PFSK-1 (cell line): ENCODE results near the gene ADM2.

Source experiments
- FOXP2 ChIP-seq: optimal IDR thresholded peaks from 2 replicates; pipeline ENCODE3; 2011; ENCODE audit warnings: borderline replicate concordance, control low read depth, inconsistent platforms; ENCODE audit not compliant: insufficient read depth; ENCODE audit errors: extremely low read length, extremely low read depth
- POLR2AphosphoS5 ChIP-seq: IDR thresholded peaks from 2 replicates; pipeline ENCODE4 v1.6.1; 2012; ENCODE audit warnings: low read depth, mild to moderate bottlenecking, control low read depth, low read length, moderate library complexity

- no peak for TF ChIP-seq POLR2AphosphoS5
- no peak for TF ChIP-seq FOXP2
These were observed 49.0 kb upstream of the ADM2 start for GRCh38 chr22:50432131-50432876.
